ENCODE data around the gene ALKAL2. TPM values are rescaled to one million over a fixed set of nuclear protein-coding genes. Genes with fewer than 3 reads are reported as not detected.
"Not testable (repeated sequence)": the region's sequence is repeated elsewhere in the genome, so short reads cannot be mapped to it uniquely, and the experiment has no call there.

Gene ALKAL2, protein sequence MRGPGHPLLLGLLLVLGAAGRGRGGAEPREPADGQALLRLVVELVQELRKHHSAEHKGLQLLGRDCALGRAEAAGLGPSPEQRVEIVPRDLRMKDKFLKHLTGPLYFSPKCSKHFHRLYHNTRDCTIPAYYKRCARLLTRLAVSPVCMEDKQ
- 1 to 10 TPM in 5 of 9 donors, under 1 TPM in 4; 0.44 to 9.0 (median 2.2) TPM for total RNA-seq
- polyA plus RNA-seq, result 1 to 10 TPM in 1 of 2 donors, under 1 TPM in 1; 0.25 to 1.2 TPM
- long read RNA-seq, donor 1, result 0 reads
- long read RNA-seq, donor 2, partial matches to known transcripts, result 1 of 1 reads
- long read RNA-seq, donor 2, other reads (novel, unspliced or antisense), result 0 of 1 reads
- long read RNA-seq, donor 3, transcript ALKAL2-202 (5 exons, 526 nt), result major isoform, 7 of 8 reads
- long read RNA-seq, donor 3, partial matches to known transcripts, result 0 of 8 reads
- long read RNA-seq, donor 3, other reads (novel, unspliced or antisense), result 1 of 8 reads

DNA sequence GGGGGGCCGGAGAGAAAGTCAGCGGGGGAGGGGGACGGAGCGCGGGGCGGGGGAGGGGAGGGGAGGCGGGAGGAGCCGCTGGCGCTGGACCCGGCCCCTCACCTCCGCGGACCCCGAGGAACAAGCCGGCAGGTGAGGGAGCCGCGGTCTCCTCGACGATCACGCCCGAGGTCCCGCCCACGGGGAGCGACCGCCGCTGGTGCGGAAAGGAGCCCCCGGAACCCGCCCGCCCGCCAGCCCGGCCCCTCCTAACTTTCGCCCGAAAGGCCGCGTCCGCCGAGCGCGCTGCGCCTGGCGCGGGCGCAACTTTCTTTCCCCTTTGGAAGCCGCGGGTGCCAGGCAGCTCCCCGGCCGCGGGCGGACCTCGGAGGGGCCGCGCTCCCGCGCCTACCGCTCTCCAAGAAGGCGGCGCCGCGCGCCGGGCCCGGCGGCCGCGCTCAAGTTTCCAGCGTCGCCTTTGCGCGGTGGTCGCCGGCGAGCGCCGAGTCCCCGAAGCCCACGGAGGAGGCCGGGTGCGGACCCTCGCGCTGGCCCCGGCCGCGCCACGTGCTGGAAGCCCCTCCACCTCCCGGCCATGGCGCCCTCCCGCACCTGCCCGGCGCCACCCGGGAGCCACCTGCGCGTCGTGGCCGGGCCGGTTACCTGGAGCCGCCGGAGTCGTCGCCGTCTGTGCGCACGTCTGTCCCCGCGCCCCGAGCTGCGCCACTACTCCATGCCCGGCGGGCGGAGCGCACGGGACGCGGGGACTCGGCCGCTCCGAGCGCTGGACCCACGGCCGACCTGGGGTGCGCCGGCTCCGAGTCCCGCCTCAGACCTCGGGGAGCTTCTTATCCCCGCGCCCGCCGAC is at the start of gene ALKAL2:
Gene ALKAL2, minus strand, starts transcription at position 181 of the 847 bp plus-strand sequence. CDS start 256 bp downstream, outside the sequence.
- TF ChIP-seq POLR2A (IDR thresholded peaks at IDR 0.05), result no peak
- TF ChIP-seq CTCF (IDR thresholded peaks at IDR 0.05), result no peak
- intact Hi-C loops (cut with DNase I), result loop anchor here in 5 of 10 donors (5.0 kb wide), 2 partner anchors 41 to 116 kb away; no protein-coding TSS in a partner anchor
- Histone ChIP-seq H3K27me3 (peaks cover 0 to 57% (median 17%) of the 10 kb centered on the region in 9 donors), H3K4me3 (peak within 1 kb of the TSS; percentile 24 to 57 (median 50)), H3K36me3 (peaks cover 0 to 2% (median 0%) of the 10 kb centered on the region in 9 donors), H3K9me3 (no peaks in the 10 kb centered on the region), H3K27ac (no peak within 1 kb of the TSS), H3K4me1 (peaks cover 8 to 41% (median 19%) of the 10 kb centered on the region in 12 donors)
- DNase-seq (no peak), ATAC-seq (no peak)
- 1% methylated on average over 45 to 128 of the region's 128 CpGs for WGBS, 4 donors

- H3K27me3 ChIP-seq; intact Hi-C loops (cut with DNase I); ATAC-seq; DNase-seq; H3K36me3 ChIP-seq; H3K4me1 ChIP-seq; H3K4me3 ChIP-seq; H3K27ac ChIP-seq: not testable (repeated sequence)
- WGBS, 4 donors, result 86 to 91% (median 90%) methylated on average over 2 of the region's 2 CpGs
- H3K9me3 ChIP-seq, result peaks cover 0 to 32% (median 15%) of the 10 kb centered on the region in 12 donors
These were observed 49.1 kb upstream of the ALKAL2 start for GRCh38 chr2:336949-337348.

- WGBS, 4 donors, result 65 to 76% (median 74%) methylated on average over 4 of the region's 4 CpGs
- ATAC-seq (no peak), DNase-seq (no peak)
- intact Hi-C loops (cut with DNase I), result no loop called here
- H3K27me3 ChIP-seq, result no peaks in the 10 kb centered on the region
- H3K4me1 ChIP-seq, result no peaks in the 10 kb centered on the region
- H3K36me3 ChIP-seq, result no peaks in the 10 kb centered on the region
- TF ChIP-seq CTCF (IDR thresholded peaks at IDR 0.05) (no peak), POLR2A (IDR thresholded peaks at IDR 0.05) (no peak)
- H3K27ac ChIP-seq, result no peak overlapping the region
- H3K4me3 ChIP-seq, result no peak overlapping the region
- peaks cover 0 to 32% (median 15%) of the 10 kb centered on the region in 12 donors for H3K9me3 ChIP-seq
These were observed 48.5 kb upstream of the ALKAL2 start for GRCh38 chr2:336360-336759.

GRCh38 chr2:332592-332991 is 44.7 kb upstream of the ALKAL2 start:
- Histone ChIP-seq H3K4me1 (no peaks in the 10 kb centered on the region), H3K27me3 (peaks cover 0 to 9% (median 0%) of the 10 kb centered on the region in 9 donors), H3K9me3 (peaks cover 0 to 20% (median 14%) of the 10 kb centered on the region in 12 donors), H3K36me3 (no peaks in the 10 kb centered on the region), H3K27ac (no peak overlapping the region), H3K4me3 (no peak overlapping the region)
- intact Hi-C loops (cut with DNase I), result no loop called here
- no peak for DNase-seq
- TF ChIP-seq POLR2A (IDR thresholded peaks at IDR 0.05) (no peak), CTCF (IDR thresholded peaks at IDR 0.05) (no peak)
- ATAC-seq, result no peak
- WGBS, 4 donors, result 32 to 39% (median 36%) methylated on average over 3 of the region's 3 CpGs
